GM18870 (cell line): ENCODE data around the gene ASRGL1.

Experiments
- ATAC-seq: cut with Tn5 transposase; IDR thresholded peaks from one replicate; pipeline ENCODE4 v1.9.1; 2021; ENCODE audit warnings: moderate library complexity; ENCODE audit not compliant: unreplicated experiment

ASRGL1 gene

DNA sequence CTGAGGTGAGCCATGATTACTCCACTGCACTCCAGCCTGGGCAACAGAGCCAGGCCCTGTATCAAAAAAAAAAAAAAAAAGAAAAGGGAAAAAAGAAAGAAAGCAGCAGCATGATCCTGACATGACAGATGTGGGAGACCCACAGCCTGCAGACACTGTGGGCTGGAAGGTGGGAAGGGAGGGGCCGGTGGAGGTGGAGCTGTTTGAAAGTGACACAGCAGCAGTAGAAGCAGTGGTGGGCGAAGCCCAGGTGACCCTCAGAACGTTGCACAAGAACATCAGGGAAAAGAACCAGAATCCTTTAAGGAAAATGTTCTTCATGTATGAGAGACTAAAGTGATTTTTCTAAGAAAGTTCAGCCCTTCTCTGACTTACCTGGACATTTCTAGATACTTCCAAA lies 55.3 kb downstream of the ASRGL1 start:
- ATAC-seq = no peak

DNA sequence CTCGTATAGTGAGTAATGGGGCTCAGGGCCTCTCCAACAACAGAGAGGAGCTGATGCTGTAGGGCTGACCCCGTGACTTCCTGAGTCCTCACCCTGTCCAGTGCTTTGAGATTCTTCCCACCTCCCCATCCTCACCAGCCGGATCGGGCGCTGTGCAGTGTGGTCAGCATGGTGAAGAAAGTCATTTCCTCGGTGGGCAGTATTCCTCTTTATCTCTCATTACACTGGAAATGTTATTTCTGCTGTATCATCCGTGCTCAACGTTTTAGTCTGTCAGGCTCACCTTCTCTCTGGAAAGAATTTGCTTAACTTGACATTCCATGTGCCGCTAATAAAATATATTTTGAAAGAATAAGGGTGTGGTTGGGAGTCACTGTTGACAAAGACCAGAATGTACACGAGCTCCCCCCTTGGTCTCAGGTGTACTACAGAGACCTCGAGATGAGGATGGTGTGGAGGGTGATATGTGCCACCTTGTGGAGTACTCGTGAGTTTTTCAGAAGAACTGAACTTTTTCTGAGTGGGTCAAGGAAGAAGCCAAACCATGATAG lies 55.9 kb downstream of the ASRGL1 start:
- ATAC-seq = no peak

DNA sequence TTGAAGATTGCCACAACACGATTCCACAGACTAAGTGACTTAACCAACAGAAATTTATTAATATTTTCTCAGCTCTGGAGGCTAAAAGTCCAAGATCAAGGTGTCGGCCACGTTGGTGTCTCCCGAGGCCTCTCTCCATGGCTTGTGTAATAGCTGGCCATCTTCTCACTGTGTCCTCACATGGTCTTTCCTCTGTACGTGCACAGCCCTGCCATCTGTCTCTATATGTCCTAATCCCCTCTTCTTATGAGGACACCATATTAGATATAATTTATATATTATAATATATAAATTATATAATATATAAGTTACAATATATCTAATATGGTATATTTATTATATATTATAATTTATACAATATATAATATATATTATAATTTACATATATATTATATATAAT lies 56.5 kb downstream of the ASRGL1 start:
- no peak for ATAC-seq

DNA sequence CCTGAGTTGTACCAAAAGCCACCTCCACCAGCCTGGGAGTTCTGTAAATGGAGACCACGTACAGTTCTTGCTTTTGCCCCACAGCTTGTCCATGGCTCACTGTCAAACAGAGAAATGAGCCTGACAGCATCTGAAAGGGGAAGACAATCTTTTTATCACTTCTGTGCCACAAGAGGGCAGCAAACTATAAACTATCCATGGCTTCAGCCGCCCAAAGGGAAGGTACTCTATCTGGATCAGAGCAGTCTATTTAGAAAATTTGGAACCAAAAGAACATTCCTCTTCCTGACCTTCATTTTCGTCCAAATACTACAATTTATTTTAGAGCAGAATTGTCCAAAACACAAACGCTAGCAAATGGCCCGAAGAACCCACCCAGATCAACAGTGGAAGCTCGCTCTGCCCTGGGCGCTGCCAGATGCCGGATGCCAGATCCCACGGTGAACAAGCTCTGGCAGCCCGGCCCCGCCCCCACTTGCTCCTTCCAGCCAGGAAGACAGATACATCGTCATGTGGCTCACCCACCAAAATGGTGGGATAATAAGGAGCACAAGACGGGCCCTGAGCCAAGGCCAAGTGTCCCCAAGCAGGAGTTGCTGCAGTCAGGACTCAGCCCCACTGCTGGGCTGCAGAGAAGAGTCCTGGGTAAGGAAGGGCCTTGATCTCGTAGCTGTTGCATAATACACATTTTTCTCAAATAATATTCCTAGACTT lies 57.7 kb downstream of the ASRGL1 start:
- no peak for ATAC-seq

DNA sequence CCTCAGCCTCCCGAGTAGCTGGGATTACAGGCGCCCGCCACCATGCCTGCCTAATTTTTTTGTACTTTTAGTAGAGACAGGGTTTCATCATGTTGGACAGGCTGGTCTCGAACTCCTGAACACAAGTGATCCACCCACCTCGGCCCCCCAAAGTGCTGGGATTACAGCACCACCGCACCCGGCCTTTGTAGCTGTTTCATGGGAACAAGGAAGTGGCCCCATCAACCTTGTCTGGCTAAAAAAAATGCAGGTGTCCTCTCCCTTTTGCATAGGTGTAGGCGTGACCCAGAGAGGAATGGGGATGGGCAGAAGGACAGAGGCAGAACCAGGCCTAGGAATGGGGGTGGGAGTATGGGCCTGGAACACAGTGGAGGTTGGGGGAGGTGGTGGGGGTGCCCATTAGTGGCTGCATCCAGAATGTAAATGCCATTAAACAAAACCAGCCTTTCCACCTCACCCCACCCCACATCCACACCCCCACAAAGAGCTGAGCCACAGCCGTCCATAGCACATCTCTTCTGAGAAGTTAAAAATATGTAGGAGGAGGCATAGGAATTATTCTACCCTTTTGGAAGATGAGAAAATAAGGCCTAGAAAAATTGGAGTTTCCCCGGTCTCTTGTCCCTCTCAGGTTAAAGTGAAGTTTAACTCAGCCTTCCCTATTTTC lies 58.8 kb downstream of the ASRGL1 start:
- ATAC-seq = no peak

DNA sequence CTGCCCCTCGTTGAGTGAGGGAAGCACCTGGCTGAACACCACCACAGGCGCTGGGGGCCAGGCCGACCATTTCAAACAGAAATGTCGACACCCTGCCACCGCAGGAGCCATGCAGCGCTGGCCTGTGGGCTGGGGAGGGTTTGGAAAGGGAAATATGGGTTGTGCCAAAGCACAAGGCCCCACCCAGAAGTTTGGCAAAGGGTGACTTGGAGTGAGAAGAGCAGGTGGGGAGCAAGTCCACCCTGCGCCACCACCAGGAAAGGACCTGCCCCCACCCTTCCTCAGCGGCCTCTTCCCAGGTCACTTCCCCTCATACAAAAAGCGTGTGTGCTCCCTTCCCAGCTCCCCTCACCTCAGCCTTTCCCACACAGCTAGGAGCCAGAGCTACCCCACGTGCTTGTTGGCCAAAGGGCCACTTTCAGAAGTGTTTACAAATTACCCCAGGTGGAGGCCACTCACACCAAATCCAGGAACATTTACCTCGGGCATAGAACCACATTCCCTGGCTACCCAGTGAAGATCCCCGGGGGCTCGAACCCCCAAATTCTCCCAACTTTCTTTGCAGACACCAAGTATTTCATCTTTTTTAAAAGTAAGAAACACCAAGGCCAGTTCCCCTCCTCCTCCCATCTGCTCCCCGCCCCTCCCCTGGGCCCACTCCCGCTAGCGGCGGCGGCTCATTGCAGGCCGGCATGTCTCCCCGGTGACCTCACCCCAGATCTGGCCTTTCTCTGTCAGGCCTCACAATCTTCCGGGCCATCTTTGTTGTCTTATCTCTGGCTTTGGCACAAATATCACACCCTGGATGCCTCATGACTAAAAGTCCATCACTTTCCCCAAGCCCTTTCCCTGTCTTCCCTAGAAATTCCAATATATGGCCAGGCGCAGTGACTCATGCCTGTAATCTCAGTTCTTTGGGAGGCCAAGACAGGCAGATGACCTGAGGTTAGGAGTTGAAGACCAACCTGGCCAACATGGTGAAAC lies 61.1 kb downstream of the ASRGL1 start:
- ATAC-seq = no peak

DNA sequence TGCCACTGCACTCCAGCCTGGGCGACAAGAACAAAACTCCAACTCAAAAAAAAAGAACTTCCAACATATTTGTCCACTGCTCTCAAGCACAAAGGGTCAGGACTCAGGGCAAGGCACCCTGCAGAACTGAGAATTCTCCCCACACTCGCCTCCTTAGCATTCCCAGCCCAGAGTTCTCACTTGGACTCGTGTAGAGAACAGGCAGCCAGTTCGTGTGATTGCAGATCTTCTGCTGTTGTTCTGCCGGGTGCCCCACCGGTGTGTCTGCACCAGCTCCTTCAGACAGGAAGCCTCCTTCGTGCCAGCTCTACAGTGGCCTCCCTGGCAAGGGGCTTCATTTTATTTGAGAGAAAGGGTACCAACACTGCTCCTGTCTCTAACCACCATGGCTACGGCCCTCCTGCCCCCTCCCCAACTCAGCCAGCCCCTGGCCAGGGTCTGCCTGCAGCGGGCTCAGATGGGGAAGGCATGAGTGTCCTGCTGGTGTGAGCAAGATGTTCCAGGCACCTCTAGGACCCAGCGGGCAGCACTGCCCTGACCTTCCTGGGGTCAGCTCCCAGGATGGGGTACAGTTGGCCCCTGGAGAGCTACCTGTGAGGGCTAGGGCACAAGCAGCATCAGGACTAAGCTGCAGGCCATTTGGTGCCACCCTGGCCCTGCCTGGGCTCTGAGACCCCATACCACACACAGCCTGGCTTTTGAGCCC lies 62.1 kb downstream of the ASRGL1 start:
- ATAC-seq = no peak

DNA sequence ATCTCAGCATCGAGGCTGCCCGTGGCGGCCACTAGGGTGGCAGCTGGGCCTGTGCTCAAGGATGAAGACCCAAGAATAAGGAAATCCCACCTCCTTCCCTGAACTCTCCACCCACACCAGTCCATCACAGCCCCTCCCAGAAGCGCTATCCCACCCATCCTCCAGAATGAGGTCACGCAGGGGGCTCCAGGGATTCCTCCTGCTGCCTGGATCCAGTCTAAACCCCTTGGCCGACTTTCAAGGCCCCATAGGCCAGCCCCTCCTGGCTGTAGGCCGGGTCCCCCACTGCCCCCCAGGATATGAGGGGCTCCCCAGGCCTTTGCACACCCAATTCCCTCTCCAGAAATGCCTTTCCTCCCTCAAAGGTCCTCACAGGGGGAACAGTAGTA lies 62.6 kb downstream of the ASRGL1 start:
- no peak for ATAC-seq

DNA sequence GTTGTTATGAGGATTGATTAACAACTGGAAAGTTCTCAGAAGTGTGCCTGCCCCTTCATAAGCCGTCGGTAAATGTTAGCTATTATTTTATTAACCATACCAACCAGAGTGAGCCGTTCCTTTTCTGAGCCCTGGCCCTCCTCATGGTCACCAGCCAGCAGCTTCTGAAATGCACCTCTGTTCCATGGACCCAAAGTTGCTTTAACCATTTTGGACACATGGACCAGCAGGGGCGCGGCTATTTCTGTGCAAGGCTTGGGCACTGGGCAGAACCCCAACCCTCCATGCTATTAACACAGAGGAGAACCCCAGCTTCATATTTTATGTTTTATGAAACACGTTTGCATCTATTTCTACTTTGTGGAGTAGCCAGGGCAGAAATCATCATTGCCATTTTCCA lies 63.0 kb downstream of the ASRGL1 start:
- no peak for ATAC-seq

DNA sequence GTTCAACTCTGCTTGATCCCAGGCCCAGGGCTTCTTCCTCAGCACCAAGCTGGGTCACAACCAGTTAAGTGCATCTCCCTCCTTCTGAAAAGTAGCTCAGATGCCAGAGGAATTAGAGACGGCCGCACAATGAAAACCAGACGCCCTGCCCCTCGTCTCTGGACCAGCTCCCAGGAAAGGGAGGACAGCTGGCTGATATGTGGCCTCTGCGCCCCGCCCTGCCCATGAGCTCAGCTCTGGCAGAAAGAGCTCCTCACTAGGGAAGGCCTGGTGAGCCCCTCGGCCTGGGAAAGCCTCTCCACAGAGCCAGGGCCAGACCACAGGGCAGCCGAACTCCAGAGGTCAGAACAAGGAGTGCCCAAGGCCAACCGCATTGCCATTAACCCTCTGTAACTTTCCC lies 63.5 kb downstream of the ASRGL1 start:
- ATAC-seq = no peak

DNA sequence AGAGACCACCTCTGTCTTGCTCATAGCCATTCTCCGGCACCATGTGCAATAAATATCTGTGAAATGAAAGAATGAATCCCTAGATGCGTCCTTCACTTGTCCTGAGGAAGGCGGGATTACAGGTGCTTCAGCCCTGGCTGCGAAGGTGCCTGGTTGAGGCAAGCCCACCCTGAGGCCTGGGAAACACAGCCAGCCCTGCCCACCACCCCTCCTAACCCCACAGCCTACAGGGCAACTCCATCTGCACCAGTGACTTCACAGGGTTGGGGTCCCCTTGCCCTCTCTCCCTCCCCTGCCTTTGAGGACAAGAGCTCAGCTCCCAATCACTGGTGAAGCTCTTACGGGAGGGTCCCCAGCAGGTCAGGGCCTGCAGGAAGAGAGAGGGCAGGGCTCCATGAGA lies 64.1 kb downstream of the ASRGL1 start:
- no peak for ATAC-seq

DNA sequence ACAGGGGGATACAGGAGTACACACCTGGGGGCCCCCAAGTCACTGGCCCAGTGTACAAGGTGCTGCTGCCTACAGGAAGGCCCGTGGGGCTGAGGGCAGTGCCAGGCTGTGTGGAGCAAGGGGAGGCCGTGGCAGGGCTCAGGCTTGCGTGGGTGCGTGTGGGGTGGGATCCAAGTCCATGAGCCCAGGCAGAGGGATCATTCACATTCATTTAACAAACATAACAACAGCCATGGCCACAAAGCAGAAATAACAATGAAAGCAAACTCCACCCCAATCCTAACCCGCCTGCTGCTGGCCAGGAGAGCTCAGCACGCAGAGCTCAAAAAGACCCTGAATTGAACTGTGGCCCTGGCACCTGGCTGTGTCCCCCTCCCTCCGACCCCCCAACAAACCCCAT lies 64.6 kb downstream of the ASRGL1 start:
- ATAC-seq = no peak

DNA sequence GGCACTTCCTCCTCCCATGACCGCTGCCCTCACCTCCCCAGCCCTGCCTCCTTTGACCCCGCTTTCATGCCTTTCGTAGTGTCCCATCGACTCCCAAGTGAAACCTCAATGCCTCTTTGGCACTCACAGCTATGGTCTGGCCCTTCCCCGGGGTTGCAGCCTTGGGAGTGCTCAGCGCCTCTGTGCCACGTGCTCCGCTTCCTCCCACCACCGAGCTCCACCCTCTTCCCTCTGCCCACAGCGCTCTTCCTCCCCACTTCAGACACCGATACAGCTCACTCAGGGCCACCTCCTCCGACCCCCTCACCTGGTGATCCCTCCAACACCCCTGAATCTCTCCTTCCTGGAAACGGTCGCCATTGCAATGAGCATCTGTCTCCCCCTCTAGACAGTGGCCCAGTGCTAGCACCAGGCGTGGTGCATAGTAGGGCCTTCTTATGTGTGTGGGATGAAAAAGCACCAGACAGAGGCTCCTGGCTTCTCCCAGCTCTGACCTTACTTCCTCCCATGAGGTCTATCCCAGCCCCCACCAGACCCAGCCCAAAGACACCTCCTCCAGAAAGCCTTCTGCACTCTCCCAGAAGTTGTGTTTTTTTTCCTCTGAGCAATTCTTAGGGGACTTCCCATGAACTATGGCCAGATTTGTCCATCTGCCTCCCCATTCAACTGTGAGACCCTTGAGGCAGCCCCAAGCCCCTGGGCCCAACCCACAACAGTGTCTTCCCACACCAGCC lies 65.1 kb downstream of the ASRGL1 start:
- no peak for ATAC-seq

DNA sequence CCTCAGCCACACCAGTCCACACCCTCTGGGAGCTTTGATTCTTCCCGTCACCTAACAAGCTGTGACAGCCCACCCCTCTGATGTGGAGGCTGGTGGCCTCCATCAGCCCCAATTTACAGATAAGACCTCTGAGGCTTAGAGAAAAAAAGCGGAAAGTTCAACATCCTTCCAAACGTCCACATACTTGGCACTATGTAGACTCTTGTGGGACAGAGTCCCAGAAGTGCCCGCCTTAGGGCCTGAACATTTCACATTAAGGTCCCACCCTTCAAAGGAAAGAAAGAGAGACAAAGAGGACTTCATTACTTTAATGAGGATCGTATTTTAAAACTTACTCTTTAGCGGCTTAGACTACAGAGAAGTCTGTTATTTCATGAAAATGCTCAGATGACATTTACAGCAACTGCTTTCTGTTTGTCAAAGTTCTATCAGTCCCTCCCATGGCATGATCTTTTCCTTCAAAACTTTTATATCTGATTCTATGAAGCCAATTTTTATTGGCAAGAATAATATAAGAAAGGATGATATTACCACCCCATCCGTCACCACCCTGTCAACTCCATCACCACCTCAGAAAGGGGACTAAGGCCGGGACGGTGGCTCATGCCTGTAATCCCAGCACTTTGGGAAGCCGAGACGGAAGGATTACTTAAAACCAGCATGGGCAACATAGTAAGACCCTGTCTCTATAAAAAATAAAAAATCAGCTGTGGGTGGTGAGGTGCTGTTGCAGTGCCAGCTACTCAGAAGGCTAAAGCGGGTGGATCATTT lies 65.9 kb downstream of the ASRGL1 start:
- no peak for ATAC-seq

DNA sequence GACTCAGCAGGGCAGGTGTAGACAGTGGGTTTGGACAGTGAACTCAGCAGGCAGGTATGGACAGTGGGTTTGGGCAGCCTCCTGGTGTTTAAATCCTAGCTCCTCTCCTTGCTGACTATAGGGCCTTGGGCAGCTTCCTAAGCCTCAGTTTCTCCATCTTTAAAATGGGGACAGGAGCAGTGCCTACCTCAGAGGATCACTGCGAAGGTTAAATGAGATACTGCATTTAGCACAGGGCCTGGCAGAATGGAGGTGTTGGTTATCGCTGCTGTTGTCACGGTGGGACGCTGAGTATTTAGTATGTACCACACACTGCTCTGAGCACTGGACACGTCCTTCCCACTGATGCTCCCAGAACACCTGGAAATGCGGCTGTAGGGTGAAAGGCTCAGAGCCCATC lies 67.2 kb downstream of the ASRGL1 start:
- ATAC-seq = no peak

DNA sequence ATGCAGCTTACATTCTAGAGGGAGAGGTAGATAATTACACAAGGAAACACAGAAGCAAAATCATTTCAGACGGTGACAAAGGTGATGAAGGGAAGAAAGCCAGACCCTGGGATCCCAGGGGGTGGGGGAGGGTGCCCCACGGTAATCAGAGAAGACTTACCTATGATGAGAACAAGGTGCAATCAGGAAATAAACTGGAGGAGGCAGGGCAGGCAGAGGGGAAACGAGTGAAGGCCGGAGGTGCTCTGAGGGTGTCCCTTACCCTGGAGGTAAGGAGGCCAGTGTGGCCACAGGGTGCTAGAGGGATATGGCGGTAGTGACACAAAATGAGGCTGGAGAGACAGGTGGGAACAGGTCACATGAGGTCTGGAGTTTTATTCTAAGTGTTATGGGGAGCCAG lies 67.7 kb downstream of the ASRGL1 start:
- ATAC-seq = no peak

DNA sequence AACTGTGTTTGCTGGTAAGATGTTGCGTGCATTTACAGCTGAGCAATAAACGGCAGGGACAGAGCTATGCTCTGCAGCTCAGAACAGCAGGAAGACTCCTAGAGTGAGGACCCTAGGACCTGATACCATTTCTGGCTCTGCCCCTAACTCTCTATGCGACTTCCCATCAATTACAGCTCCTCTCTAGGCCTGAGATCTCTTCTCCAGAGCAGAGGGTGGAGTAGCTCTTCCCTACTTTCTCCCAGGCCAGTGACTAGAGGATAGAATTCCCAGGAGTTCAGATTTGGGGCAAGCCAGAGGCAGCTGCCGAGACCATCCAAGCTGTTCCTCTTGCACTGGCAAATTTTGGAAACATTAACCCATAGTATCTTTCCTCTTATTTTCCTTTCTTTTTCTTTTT lies 68.8 kb downstream of the ASRGL1 start:
- ATAC-seq = no peak

DNA sequence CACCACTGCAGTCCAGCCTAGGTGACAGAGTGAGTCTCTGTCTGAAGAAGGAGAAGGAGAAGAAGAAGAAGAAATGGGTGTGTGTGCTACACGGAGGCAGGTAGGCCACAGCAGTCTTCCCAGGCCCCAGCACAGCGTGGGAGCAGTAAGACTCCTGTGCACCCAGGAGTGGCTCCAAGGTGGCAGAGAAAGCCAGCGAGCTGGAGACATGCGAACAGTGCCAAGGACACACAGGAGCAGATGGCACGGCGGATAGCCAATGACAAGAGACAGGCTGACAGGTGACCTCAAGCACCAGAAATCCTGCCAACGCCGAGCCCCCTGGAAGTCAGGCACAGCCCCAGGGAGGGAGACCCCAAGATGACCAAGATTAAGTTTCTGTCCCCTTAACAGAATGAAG lies 72.6 kb downstream of the ASRGL1 start:
- no peak for ATAC-seq

DNA sequence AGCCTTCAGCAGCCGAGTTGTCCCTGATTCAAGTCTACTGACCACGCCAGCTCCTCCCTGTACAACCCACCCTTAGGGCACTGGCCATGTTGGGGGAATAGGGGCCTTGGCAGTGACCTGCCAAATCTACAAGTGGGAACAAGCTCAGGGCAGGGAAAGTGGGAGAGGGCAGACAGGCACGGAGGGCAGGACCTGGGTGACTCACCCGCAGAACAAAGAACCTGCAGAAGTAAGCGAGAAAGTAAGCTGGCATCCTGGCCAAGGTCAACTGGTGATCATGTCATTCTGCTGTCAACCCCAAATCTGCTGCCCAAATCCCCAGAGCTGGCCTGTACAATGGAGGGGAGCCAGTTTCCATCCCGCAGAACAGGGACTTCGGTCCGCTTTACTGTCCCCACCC lies 73.7 kb downstream of the ASRGL1 start:
- ATAC-seq = no peak
